OCI-LY3 (cell line): Measurements from ENCODE around the gene CAMKMT.

Source experiments
- H2AFZ ChIP-seq: fragments of 200-600, 300-600 bp; shearing (Covaris generic); 2 replicates; pipeline ENCODE4 v1.6.0; 2014; ENCODE audit warnings: antibody characterized with exemption, low read depth, low read length
- H3K27ac ChIP-seq: fragments of 200-600, 300-600 bp; sonication (generic); 2 replicates; pipeline ENCODE4 v1.5.1; 2014; ENCODE audit warnings: mild to moderate bottlenecking, low read length, moderate library complexity, mixed read lengths
- H3K27me3 ChIP-seq: fragments of 200-600, 300-600 bp; sonication (generic); 2 replicates; pipeline ENCODE4 v1.6.1; 2014; ENCODE audit warnings: low read depth, low read length, mixed read lengths
- H3K36me3 ChIP-seq: fragments of 200-600, 300-600 bp; sonication (generic); replicated peaks from 2 replicates; pipeline ENCODE3; 2014; ENCODE audit warnings: low read depth, low read length, mixed read lengths
- H3K4me1 ChIP-seq: fragments of 300-600, 200-600 bp; sonication (generic); 2 replicates; pipeline ENCODE4 v1.6.1; 2014; ENCODE audit warnings: low read length, mixed read lengths
- H3K4me2 ChIP-seq: fragments of 200-600, 300-600 bp; sonication (generic); 2 replicates; pipeline ENCODE4 v1.6.1; 2014; ENCODE audit warnings: low read length, mixed read lengths
- H3K4me3 ChIP-seq: fragments of 300-600, 200-600 bp; sonication (generic); 2 replicates; pipeline ENCODE4 v1.5.1; 2014; ENCODE audit warnings: antibody characterized with exemption, mild to moderate bottlenecking, low read length, moderate library complexity
- H3K79me2 ChIP-seq: fragments of 300-600, 200-600 bp; shearing (Covaris generic); 2 replicates; pipeline ENCODE4 v1.6.1; 2014; ENCODE audit warnings: mild to moderate bottlenecking, low read length, mixed read lengths
- H3K9ac ChIP-seq: fragments of 300-600, 200-600 bp; shearing (Covaris generic); 2 replicates; pipeline ENCODE4 v1.6.0; 2014; ENCODE audit warnings: mild to moderate bottlenecking, low read length, moderate library complexity
- H3K9me3 ChIP-seq: fragments of 200-600, 300-600 bp; shearing (Covaris generic); 2 replicates; pipeline ENCODE4 v1.6.1; 2014; ENCODE audit warnings: low read length, mixed read lengths; ENCODE audit not compliant: insufficient read depth
- H4K20me1 ChIP-seq: fragments of 200-600, 300-600 bp; sonication (generic); 2 replicates; pipeline ENCODE4 v1.6.1; 2016; ENCODE audit warnings: low read length, mixed read lengths; ENCODE audit not compliant: insufficient read depth
- CTCF ChIP-seq: fragments of 200-600, 300-600 bp; sonication (generic); IDR thresholded peaks from 2 replicates; pipeline ENCODE4 v1.5.1; 2014; ENCODE audit warnings: antibody characterized with exemption, low read length, low read depth
- EZH2phosphoT487 ChIP-seq: fragments of 200-600 bp; shearing (Covaris generic); IDR thresholded peaks from 2 replicates; pipeline ENCODE4 v1.6.1; 2018; ENCODE audit warnings: antibody characterized with exemption, mixed run types, low read depth

CAMKMT gene

GRCh38 chr2:44719562-44719961 lies 357.8 kb downstream of the CAMKMT start:
- Histone ChIP-seq H2AFZ (no peak overlapping the region), H3K9me3 (no peaks in the 10 kb centered on the region), H3K9ac (no peak overlapping the region), H3K4me3 (no peak overlapping the region), H3K27ac (no peak overlapping the region), H3K4me1 (peaks cover 22% of the 10 kb centered on the region), H3K79me2 (no peaks in the 10 kb centered on the region), H3K36me3 (no peaks in the 10 kb centered on the region), H3K4me2 (no peak overlapping the region), H3K27me3 (no peaks in the 10 kb centered on the region), H4K20me1 (no peaks in the 10 kb centered on the region)
- TF ChIP-seq CTCF (no peak), EZH2phosphoT487 (no peak)

- no peak for TF ChIP-seq EZH2phosphoT487
- TF ChIP-seq CTCF, result no peak
- H3K4me3 ChIP-seq, result no peak overlapping the region
- no peaks in the 10 kb centered on the region for H3K27me3 ChIP-seq
- H3K9me3 ChIP-seq, result no peaks in the 10 kb centered on the region
- H3K4me1 ChIP-seq, result peaks cover 22% of the 10 kb centered on the region
- H3K27ac ChIP-seq, result no peak overlapping the region
- no peaks in the 10 kb centered on the region for H4K20me1 ChIP-seq
- peak overlapping the region; percentile 42 for H3K4me2 ChIP-seq
- no peak overlapping the region for H3K9ac ChIP-seq
- H2AFZ ChIP-seq, result no peak overlapping the region
- no peaks in the 10 kb centered on the region for H3K36me3 ChIP-seq
- no peaks in the 10 kb centered on the region for H3K79me2 ChIP-seq
Measured at GRCh38 chr2:44722026-44722625, 360.4 kb downstream of the CAMKMT start.

GRCh38 chr2:44723921-44724320 lies 362.2 kb downstream of the CAMKMT start:
- no peak overlapping the region for H2AFZ ChIP-seq
- no peak overlapping the region for H3K27ac ChIP-seq
- no peaks in the 10 kb centered on the region for H3K79me2 ChIP-seq
- no peak overlapping the region for H3K4me2 ChIP-seq
- no peaks in the 10 kb centered on the region for H3K36me3 ChIP-seq
- H3K4me3 ChIP-seq, result no peak overlapping the region
- no peaks in the 10 kb centered on the region for H3K9me3 ChIP-seq
- no peaks in the 10 kb centered on the region for H4K20me1 ChIP-seq
- no peak overlapping the region for H3K9ac ChIP-seq
- H3K4me1 ChIP-seq, result peaks cover 22% of the 10 kb centered on the region
- TF ChIP-seq EZH2phosphoT487 (no peak), CTCF (no peak)
- H3K27me3 ChIP-seq, result no peaks in the 10 kb centered on the region

GRCh38 chr2:44730593-44730992 lies 368.8 kb downstream of the CAMKMT start:
- peak overlapping the region; percentile 74 for H3K27ac ChIP-seq
- H3K9ac ChIP-seq, result no peak overlapping the region; the same call in 1 of the 2 replicates
- no peak overlapping the region for H2AFZ ChIP-seq
- H3K27me3 ChIP-seq, result no peaks in the 10 kb centered on the region
- no peaks in the 10 kb centered on the region for H3K79me2 ChIP-seq
- no peak for TF ChIP-seq EZH2phosphoT487
- TF ChIP-seq CTCF, result no peak
- H3K4me2 ChIP-seq, result peak overlapping the region; percentile 40
- peak overlapping the region; percentile 1; the same call in 1 of the 2 replicates for H3K4me3 ChIP-seq
- peaks cover 7% of the 10 kb centered on the region for H3K36me3 ChIP-seq
- H3K9me3 ChIP-seq, result peaks cover 3% of the 10 kb centered on the region; the same call in 1 of the 2 replicates
- no peaks in the 10 kb centered on the region for H4K20me1 ChIP-seq
- peaks cover 36% of the 10 kb centered on the region for H3K4me1 ChIP-seq
